ENCODE results near the gene MYRF. TPM values are rescaled to one million over a fixed set of nuclear protein-coding genes. Genes with fewer than 3 reads are reported as not detected.

Gene MYRF
- total RNA-seq, 1 experiment from 2014 or later, result 3.1 TPM

DNA sequence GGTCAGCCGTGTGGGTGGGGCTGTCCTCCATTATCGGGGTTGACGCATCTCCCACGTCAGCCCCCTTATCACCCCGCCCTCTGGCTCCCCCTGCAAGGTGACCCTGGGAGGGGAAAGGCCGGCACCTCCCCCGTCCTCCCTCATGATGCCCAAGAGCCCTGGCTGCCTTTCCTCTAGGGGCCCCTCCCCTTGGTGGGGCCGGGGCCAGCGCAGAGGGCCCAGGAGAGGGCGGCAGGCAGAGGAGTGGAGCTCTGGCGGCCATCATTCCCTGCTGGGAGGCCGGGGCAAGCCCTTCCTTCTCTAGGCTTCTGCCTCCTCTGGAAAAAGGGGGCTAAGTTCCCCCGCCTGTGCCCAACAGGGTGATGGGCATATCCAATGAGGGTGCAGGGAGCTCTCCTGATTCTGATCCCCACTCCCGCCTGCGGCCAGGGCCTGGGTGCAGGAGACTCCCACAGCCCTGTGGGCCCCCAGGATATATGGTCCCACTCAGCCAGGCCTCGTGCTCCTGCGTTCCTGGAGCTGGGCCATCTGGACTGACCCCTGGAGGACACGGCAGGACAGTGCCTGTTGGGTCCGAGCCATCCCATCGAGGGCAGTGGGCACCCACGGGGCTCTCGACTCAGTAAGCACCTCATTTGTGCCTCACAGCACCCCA is 12.3 kb downstream of the MYRF start:
- no peak for DNase-seq (ENCODE audit: low read depth in 1 of 2, low spot score in 2 of 2)
- no peaks in the 10 kb centered on the region for H3K36me3 ChIP-seq
- no peak overlapping the region for H3K4me3 ChIP-seq
- H3K4me1 ChIP-seq (replicated peaks), result peaks cover 25% of the 10 kb centered on the region
- H3K27me3 ChIP-seq (replicated peaks), result no peaks in the 10 kb centered on the region
- no peak overlapping the region for H3K27ac ChIP-seq
- no peaks in the 10 kb centered on the region for H3K9me3 ChIP-seq (replicated peaks)

DNA sequence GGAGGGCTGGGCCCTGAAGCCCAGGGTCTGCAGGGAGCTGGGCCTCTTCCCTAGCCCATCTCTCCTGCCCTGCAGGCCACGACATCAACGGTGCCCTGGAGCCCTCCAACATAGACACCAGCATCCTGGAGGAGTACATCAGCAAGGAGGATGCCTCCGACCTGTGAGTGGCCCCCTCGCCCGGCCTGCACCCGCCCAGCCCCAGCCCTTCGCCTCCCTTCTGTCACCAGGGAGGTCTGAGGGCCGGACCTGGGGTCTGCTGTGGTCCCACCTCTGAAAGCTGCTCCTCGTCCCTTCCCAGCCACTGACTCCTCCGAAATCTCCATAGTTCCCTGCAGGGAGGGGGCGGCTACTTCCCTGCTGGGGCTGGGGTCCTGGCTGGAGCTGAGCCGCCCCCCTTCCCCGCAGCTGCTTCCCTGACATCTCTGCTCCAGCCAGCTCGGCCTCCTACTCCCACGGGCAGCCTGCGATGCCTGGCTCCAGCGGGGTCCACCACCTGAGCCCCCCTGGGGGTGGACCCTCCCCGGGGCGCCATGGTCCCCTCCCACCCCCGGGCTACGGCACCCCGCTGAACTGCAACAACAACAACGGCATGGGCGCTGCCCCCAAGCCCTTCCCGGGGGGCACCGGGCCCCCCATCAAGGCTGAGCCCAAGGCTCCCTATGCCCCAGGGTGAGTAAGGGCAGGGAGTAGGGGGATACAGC is 13.3 kb downstream of the MYRF start:
- no peaks in the 10 kb centered on the region for H3K27me3 ChIP-seq (replicated peaks)
- no peak overlapping the region for H3K4me3 ChIP-seq
- peaks cover 29% of the 10 kb centered on the region for H3K4me1 ChIP-seq (replicated peaks)
- DNase-seq (ENCODE audit: low read depth in 1 of 2, low spot score in 2 of 2), result no peak
- no peaks in the 10 kb centered on the region for H3K9me3 ChIP-seq (replicated peaks)
- no peak overlapping the region for H3K27ac ChIP-seq
- H3K36me3 ChIP-seq, result no peaks in the 10 kb centered on the region

- no peak for DNase-seq (ENCODE audit: low read depth in 1 of 2, low spot score in 2 of 2)
- no peaks in the 10 kb centered on the region for H3K36me3 ChIP-seq
- no peaks in the 10 kb centered on the region for H3K9me3 ChIP-seq (replicated peaks)
- H3K4me1 ChIP-seq (replicated peaks), result peaks cover 29% of the 10 kb centered on the region
- no peak overlapping the region for H3K27ac ChIP-seq
- H3K27me3 ChIP-seq (replicated peaks), result no peaks in the 10 kb centered on the region
- H3K4me3 ChIP-seq, result no peak overlapping the region
Observed at GRCh38 chr11:61766353-61766841, 14.0 kb downstream of the MYRF start.

GRCh38 chr11:61768376-61769076 is 16.1 kb downstream of the MYRF start:
- no peak overlapping the region for H3K27ac ChIP-seq

DNA sequence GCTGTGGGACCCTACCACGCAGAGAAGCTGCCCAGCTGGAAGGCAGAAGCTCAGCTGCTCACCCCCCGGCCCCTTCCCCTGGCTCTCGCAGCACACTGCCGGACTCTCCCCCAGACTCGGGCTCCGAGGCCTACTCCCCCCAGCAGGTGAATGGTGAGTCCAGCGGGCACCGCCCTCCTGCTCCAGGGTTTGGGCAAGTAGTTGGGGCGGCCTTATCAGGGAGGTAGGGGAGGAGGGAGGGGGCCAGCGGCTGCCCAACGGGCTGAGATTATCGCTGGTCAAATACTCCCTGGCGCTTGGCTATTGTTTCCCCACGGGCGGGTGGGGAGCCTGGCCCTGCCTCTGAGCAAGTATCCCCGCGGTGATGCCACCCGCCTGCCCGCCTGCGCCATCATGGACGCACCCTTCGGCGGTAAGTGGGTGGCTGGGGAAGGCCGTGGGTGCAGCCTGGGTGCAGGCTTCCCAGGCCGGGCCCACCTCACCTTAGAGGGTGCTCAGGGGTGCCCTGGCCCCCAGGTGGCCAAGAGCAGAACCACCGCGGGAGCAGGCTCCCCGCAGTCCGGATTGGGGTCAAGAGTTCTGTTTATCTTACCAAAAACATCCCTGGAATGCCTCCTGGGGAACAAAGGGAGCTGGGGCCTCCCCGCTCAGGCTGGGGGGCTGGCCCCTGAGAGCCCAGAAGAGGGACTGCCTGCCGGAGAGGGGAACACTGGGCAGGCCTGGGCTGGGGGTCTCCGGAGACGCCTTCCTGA is 16.9 kb downstream of the MYRF start:
- Histone ChIP-seq H3K9me3 (replicated peaks) (no peaks in the 10 kb centered on the region), H3K4me3 (no peak overlapping the region), H3K4me1 (replicated peaks) (peaks cover 29% of the 10 kb centered on the region), H3K27ac (peak overlapping the region; percentile 20; the same call in 1 of the 2 replicates), H3K36me3 (no peaks in the 10 kb centered on the region), H3K27me3 (replicated peaks) (no peaks in the 10 kb centered on the region)
- DNase-seq (ENCODE audit: low read depth in 1 of 2, low spot score in 2 of 2), result peak in 1 of 2 experiments; percentile 58

More at GRCh38 chr11:61768376-61769076, 16.1 kb downstream of the MYRF start:
- Histone ChIP-seq H3K27me3 (replicated peaks) (no peaks in the 10 kb centered on the region), H3K9me3 (replicated peaks) (no peaks in the 10 kb centered on the region), H3K4me3 (no peak overlapping the region), H3K36me3 (no peaks in the 10 kb centered on the region), H3K4me1 (replicated peaks) (peaks cover 29% of the 10 kb centered on the region)
- DNase-seq (ENCODE audit: low read depth in 1 of 2, low spot score in 2 of 2), result no peak

- no peak for DNase-seq (ENCODE audit: low read depth in 1 of 2, low spot score in 2 of 2)
- Histone ChIP-seq H3K9me3 (replicated peaks) (no peaks in the 10 kb centered on the region), H3K27ac (peak overlapping the region; percentile 20; the same call in 1 of the 2 replicates)
Observed at GRCh38 chr11:61769946-61770683, 17.7 kb downstream of the MYRF start.

DNA sequence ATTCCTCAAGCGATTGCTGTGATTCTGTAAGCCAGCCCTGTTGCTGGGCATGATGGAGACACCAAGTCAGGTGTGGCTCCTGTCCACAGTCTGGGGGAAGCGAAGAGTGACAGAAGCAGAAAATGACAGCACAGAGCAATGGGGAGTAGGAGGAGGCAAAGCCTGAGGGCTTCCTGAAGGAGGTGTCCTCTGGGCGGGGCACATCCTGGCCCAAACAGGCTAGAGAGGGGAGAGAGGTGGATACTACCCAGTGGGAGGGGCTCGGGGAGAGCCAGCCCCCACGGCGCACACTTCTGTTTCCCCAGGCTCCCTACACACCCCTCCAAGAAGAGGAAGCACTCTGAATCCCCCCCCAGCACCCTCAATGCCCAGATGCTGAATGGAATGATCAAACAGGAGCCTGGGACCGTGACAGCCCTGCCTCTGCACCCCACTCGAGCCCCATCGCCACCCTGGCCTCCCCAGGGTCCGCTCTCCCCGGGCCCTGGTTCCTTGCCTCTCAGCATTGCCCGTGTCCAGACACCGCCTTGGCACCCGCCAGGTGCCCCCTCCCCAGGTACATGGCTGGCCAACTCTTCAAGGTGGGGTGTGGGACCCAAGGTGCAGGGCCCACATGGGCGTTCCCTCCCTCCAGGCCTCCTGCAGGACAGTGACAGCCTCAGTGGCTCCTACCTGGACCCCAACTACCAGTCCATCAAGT is 18.9 kb downstream of the MYRF start:
- DNase-seq (ENCODE audit: low read depth in 1 of 2, low spot score in 2 of 2), result no peak
- H3K27ac ChIP-seq, result no peak overlapping the region

More at GRCh38 chr11:61769946-61770683, 17.7 kb downstream of the MYRF start:
- Histone ChIP-seq H3K4me1 (replicated peaks) (peaks cover 29% of the 10 kb centered on the region), H3K27me3 (replicated peaks) (no peaks in the 10 kb centered on the region), H3K36me3 (no peaks in the 10 kb centered on the region), H3K4me3 (no peak overlapping the region)

GRCh38 chr11:61771985-61772455 is 19.6 kb downstream of the MYRF start:
- H3K27ac ChIP-seq, result no peak overlapping the region
- DNase-seq (ENCODE audit: low read depth in 1 of 2, low spot score in 2 of 2), result no peak
- H3K4me1 ChIP-seq (replicated peaks), result peaks cover 18% of the 10 kb centered on the region
- no peak overlapping the region for H3K4me3 ChIP-seq
- no peaks in the 10 kb centered on the region for H3K27me3 ChIP-seq (replicated peaks)
- no peaks in the 10 kb centered on the region for H3K36me3 ChIP-seq
- no peaks in the 10 kb centered on the region for H3K9me3 ChIP-seq (replicated peaks)

More for the DNA sequence above, 18.9 kb downstream of the MYRF start:
- Histone ChIP-seq H3K27me3 (replicated peaks) (no peaks in the 10 kb centered on the region), H3K36me3 (no peaks in the 10 kb centered on the region), H3K9me3 (replicated peaks) (no peaks in the 10 kb centered on the region), H3K4me1 (replicated peaks) (peaks cover 23% of the 10 kb centered on the region), H3K4me3 (no peak overlapping the region)

- H3K27ac ChIP-seq, result no peak overlapping the region
- no peak overlapping the region for H3K4me3 ChIP-seq
- H3K36me3 ChIP-seq, result no peaks in the 10 kb centered on the region; the same call in 1 of the 2 replicates
- H3K4me1 ChIP-seq (replicated peaks), result peaks cover 17% of the 10 kb centered on the region
- no peak for DNase-seq (ENCODE audit: low read depth in 1 of 2, low spot score in 2 of 2)
- H3K9me3 ChIP-seq (replicated peaks), result no peaks in the 10 kb centered on the region
- no peaks in the 10 kb centered on the region for H3K27me3 ChIP-seq (replicated peaks)
Observed at GRCh38 chr11:61773356-61773755, 20.9 kb downstream of the MYRF start.

DNA sequence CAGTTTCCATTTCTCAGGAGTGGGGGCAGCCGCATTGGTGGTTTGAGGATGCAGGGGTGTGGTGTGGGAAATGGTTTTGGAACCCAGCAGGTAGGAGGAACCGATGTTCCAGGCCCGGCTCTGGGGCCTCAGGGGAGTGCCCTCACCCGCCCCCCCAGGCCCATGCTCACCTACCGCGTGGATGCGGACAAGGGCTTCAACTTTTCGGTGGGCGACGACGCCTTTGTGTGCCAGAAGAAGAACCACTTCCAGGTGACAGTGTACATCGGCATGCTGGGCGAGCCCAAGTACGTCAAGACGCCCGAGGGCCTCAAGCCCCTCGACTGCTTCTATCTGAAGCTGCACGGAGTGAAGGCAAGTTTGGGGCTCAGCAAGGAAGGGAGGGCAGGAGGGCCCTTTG is 21.4 kb downstream of the MYRF start:
- H3K4me3 ChIP-seq, result no peak overlapping the region
- no peaks in the 10 kb centered on the region; the same call in 1 of the 2 replicates for H3K36me3 ChIP-seq
- H3K9me3 ChIP-seq (replicated peaks), result no peaks in the 10 kb centered on the region
- no peak overlapping the region for H3K27ac ChIP-seq
- no peak for DNase-seq (ENCODE audit: low read depth in 1 of 2, low spot score in 2 of 2)
- no peaks in the 10 kb centered on the region for H3K27me3 ChIP-seq (replicated peaks)
- peaks cover 13% of the 10 kb centered on the region for H3K4me1 ChIP-seq (replicated peaks)

DNA sequence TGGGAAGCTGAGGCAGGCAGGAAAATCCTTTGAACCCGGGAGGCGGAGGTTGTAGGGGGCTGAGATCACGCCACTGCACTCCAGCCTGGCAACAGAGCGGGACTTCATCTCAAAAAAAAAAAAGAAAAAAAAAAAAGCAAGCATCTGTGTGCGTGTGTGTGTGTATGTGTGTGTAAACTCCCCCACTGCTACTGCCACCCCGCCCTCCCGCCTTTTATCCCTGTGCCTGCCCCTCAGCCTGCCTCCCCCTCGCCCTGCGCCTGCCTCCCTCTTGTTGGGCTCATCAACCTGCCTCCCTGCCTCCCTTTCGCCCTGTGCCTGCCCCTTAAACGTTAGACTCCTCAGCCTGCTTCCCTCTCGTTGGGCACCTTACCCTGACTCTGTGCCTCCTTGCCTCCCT is 22.0 kb downstream of the MYRF start:
- no peaks in the 10 kb centered on the region for H3K9me3 ChIP-seq (replicated peaks)
- H3K4me1 ChIP-seq (replicated peaks), result peaks cover 7% of the 10 kb centered on the region
- no peak overlapping the region for H3K4me3 ChIP-seq
- H3K36me3 ChIP-seq, result no peaks in the 10 kb centered on the region; the same call in 1 of the 2 replicates
- no peaks in the 10 kb centered on the region for H3K27me3 ChIP-seq (replicated peaks)
- DNase-seq (ENCODE audit: low read depth in 1 of 2, low spot score in 2 of 2), result no peak
- no peak overlapping the region for H3K27ac ChIP-seq

DNA sequence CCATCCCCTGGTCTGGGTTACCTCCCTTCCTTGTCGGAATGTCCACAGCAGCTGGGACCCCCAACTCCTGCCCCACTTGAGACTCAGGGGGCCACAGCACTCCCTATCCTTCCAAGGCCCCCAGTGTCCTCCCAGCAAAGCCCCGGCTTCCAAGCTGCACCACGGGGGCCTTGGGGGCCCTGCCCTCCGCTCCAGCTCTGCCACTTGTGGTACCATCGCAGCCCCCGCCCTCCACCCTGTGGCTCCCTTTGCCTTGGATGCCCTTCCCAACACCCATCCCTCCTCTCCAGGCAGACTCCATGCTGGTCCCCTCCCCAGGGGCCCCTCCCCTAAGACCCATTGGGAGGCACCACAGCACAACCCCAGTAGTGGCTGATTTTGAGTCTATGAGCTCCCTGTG is 22.7 kb downstream of the MYRF start:
- Histone ChIP-seq H3K9me3 (replicated peaks) (no peaks in the 10 kb centered on the region), H3K36me3 (no peaks in the 10 kb centered on the region; the same call in 1 of the 2 replicates)

More for the DNA sequence above, 22.7 kb downstream of the MYRF start:
- no peak overlapping the region for H3K4me3 ChIP-seq
- H3K4me1 ChIP-seq (replicated peaks), result no peaks in the 10 kb centered on the region
- no peaks in the 10 kb centered on the region for H3K27me3 ChIP-seq (replicated peaks)
- no peak overlapping the region for H3K27ac ChIP-seq
- DNase-seq (ENCODE audit: low read depth in 1 of 2, low spot score in 2 of 2), result no peak
